Esophagus muscularis mucosa (tissue), 4 donors: ENCODE results near the gene VMP1. TPM values are rescaled to one million over a fixed set of nuclear protein-coding genes. Genes with fewer than 3 reads are reported as not detected.

Source experiments
- DNase-seq: peaks from one replicate; pipeline ENCODE4 v3.0.0-alpha.2; 2017; ENCODE audit errors: extremely low spot score
- H3K27ac ChIP-seq, 4 donors: fragments of 200-600 bp; sonication (generic); replicated peaks in 1 of 4; 1 replicate in 3 of 4; 2 replicates in 1 of 4; pipeline ENCODE4 v1.5.1; 2016 to 2019; ENCODE audit warnings: mild to moderate bottlenecking in 1 of 4
- H3K27me3 ChIP-seq, 4 donors: fragments of 200-600 bp; sonication (generic); one replicate each; pipeline versions ENCODE4 v1.5.1 to v1.6.0; 2016 to 2019
- H3K36me3 ChIP-seq, 4 donors: fragments of 200-600 bp; sonication (generic); one replicate each; pipeline ENCODE4 v1.5.1; 2016 to 2019
- H3K4me1 ChIP-seq, 4 donors: fragments of 200-600 bp; sonication (generic); one replicate each; pipeline ENCODE4 v1.5.1; 2016 to 2019
- H3K4me3 ChIP-seq, 4 donors: fragments of 200-600 bp; sonication (generic); 1 replicate in 2 of 4; 2 replicates in 2 of 4; pipeline ENCODE4 v1.5.1; 2016 to 2019; ENCODE audit warnings: mild to moderate bottlenecking in 4 of 4, moderate library complexity in 1 of 4
- H3K9me3 ChIP-seq, 4 donors: fragments of 200-600 bp; sonication (generic); 1 replicate in 3 of 4; 2 replicates in 1 of 4; pipeline ENCODE4 v1.5.1; 2016 to 2019
- CTCF ChIP-seq, 3 experiments: fragments of 200-600 bp in 2 of 3; fragments of 450-650 bp in 1 of 3; sonication (generic) in 2 of 3; IDR thresholded peaks; one replicate each; pipeline ENCODE4 v1.5.1; 2017 to 2019; ENCODE audit warnings: antibody characterized with exemption in 3 of 3, mild to moderate bottlenecking in 2 of 3, moderate library complexity in 1 of 3
- EP300 ChIP-seq: sonication (generic); formaldehyde crosslinking; IDR thresholded peaks from one replicate; pipeline ENCODE4 v1.6.1; 2017; ENCODE audit warnings: antibody characterized with exemption
- POLR2A ChIP-seq: fragments of 450-650 bp; IDR thresholded peaks from one replicate; pipeline ENCODE4 v1.6.1; 2017; ENCODE audit warnings: antibody characterized with exemption, moderate library complexity, mild to moderate bottlenecking, low read depth
- POLR2AphosphoS5 ChIP-seq, 2 donors: sonication (generic); formaldehyde crosslinking; IDR thresholded peaks; one replicate each; pipeline ENCODE4 v1.6.1; 2017; ENCODE audit warnings: antibody characterized with exemption in 2 of 2
- WGBS: methylation state at CpG from one replicate; pipeline ENCODE4 v1.1.5; 2018; 5-methylcytosine and 5-hydroxymethylcytosine counted together
- intact Hi-C: fragments of 100-400 bp; cut with DNase I; formaldehyde crosslinking; loops from one replicate; pipeline ENCODE4 v1.15.1; 2023
- total RNA-seq, 4 donors: library from RNA; depleted of rRNA; stranded (reverse); fragments of >200 nt; gene quantifications; one replicate each; pipeline versions ENCODE4 v1.1.0 to v1.2.1, GENCODE V29; 2016

Gene VMP1
- total RNA-seq, 4 donors from 2014 or later, result 47.3 to 137 (median 59.6) TPM

DNA sequence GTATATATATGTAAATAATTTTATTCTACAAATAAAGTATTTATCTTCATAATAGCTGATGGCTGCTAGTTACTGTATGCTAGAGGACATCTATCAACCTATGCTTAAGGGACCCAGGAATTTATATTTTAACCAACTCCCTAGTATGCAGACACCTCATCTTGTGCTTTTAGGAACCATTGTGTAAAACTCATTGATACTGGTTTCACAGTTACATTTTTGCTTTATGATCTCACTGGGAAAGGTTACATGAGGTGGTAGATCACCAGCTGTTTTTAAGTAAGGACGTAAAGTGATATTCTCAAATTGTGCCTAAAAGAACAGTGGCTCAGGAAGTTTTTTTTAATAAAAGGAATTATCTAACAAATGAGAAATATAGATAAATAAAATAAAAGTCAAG, 56.4 kb downstream of the VMP1 start:
- Histone ChIP-seq H3K9me3 (no peaks in the 10 kb centered on the region), H3K27me3 (no peaks in the 10 kb centered on the region), H3K4me3 (no peak overlapping the region), H3K36me3 (peaks cover 0 to 36% (median 17%) of the 10 kb centered on the region in 4 donors), H3K27ac (no peak overlapping the region), H3K4me1 (peaks cover 4 to 14% (median 8%) of the 10 kb centered on the region in 4 donors)
- intact Hi-C loops, result no loop called here
- WGBS, result 71% methylated on average over 1 of the region's 1 CpG
- DNase-seq, result no peak
- no peak for TF ChIP-seq EP300
- no peak for TF ChIP-seq POLR2A
- no peak for TF ChIP-seq POLR2AphosphoS5 (IDR thresholded peaks at IDR 0.05)
- no peak for TF ChIP-seq CTCF (IDR thresholded peaks at IDR 0.05)

- DNase-seq, result no peak
- peaks cover 0 to 37% (median 15%) of the 10 kb centered on the region in 4 donors for H3K36me3 ChIP-seq
- H3K27ac ChIP-seq, result no peak overlapping the region
- H3K27me3 ChIP-seq, result no peaks in the 10 kb centered on the region
- H3K4me1 ChIP-seq, result peaks cover 4 to 14% (median 9%) of the 10 kb centered on the region in 4 donors
- H3K4me3 ChIP-seq, result no peak overlapping the region
- 91% methylated on average over 3 of the region's 3 CpGs for WGBS
- intact Hi-C loops, result no loop called here
- no peak for TF ChIP-seq EP300
- no peak for TF ChIP-seq POLR2AphosphoS5 (IDR thresholded peaks at IDR 0.05)
- TF ChIP-seq CTCF (IDR thresholded peaks at IDR 0.05), result no peak
- no peak for TF ChIP-seq POLR2A
- H3K9me3 ChIP-seq, result no peaks in the 10 kb centered on the region
Observed at GRCh38 chr17:59764292-59764741, 56.9 kb downstream of the VMP1 start.

GRCh38 chr17:59765038-59765437, 57.6 kb downstream of the VMP1 start:
- intact Hi-C loops, result no loop called here
- DNase-seq, result no peak
- H3K27ac ChIP-seq, result no peak overlapping the region
- no peaks in the 10 kb centered on the region for H3K27me3 ChIP-seq
- TF ChIP-seq POLR2A, result no peak
- no peak for TF ChIP-seq EP300
- TF ChIP-seq POLR2AphosphoS5 (IDR thresholded peaks at IDR 0.05), result no peak
- no peak for TF ChIP-seq CTCF (IDR thresholded peaks at IDR 0.05)
- H3K4me3 ChIP-seq, result no peak overlapping the region
- H3K36me3 ChIP-seq, result peaks cover 0 to 37% (median 15%) of the 10 kb centered on the region in 4 donors
- peaks cover 4 to 21% (median 12%) of the 10 kb centered on the region in 4 donors for H3K4me1 ChIP-seq
- H3K9me3 ChIP-seq, result no peaks in the 10 kb centered on the region

DNA sequence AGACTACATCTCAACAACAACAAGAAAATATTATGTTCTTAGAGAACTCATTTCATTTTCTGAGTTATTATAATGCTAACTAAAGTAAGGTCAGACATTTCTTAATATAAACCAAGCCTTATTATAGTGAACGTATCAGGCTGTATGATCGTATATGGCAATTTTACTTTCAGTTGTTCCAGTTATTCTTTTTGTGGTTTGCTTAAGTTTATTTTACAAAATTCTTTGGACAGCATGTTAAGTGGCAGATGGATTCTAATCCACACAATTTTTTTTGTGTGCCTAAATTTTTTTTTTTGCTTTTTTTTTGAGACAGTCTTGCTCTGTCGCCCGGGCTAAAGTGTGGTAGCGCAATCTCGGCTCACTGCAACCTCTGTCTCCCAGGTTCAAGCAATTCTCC, 59.0 kb downstream of the VMP1 start:
- peak overlapping the region in 3 of 4 donors; percentile 15 to 30 (median 25) for H3K27ac ChIP-seq
- 88% methylated on average over 6 of the region's 6 CpGs for WGBS
- intact Hi-C loops, result no loop called here

More for the DNA sequence above, 59.0 kb downstream of the VMP1 start:
- no peaks in the 10 kb centered on the region for H3K27me3 ChIP-seq
- TF ChIP-seq POLR2AphosphoS5 (IDR thresholded peaks at IDR 0.05), result no peak
- no peak for TF ChIP-seq EP300
- no peak for TF ChIP-seq POLR2A
- no peak for TF ChIP-seq CTCF (IDR thresholded peaks at IDR 0.05)
- H3K4me3 ChIP-seq, result no peak overlapping the region
- peaks cover 0 to 32% (median 12%) of the 10 kb centered on the region in 4 donors for H3K36me3 ChIP-seq
- peaks cover 4 to 26% (median 13%) of the 10 kb centered on the region in 4 donors for H3K4me1 ChIP-seq
- DNase-seq, result no peak
- H3K9me3 ChIP-seq, result no peaks in the 10 kb centered on the region
